RPMI8226 (cell line): ENCODE data around the gene CSN2.
"Not testable (repeated sequence)": the region's sequence is repeated elsewhere in the genome, so short reads cannot be mapped to it uniquely, and the experiment has no call there.

Source experiments
- DNase-seq: peaks from one replicate; pipeline ENCODE4 v3.0.0-alpha.2; 2015

Gene CSN2

GRCh38 chr4:69965628-69966027 lies at the start of gene CSN2:
CSN2 (minus strand) TSS chr4:69965728; CDS start chr4:69960995, 4,733 bp downstream.
- no peak for DNase-seq

DNA sequence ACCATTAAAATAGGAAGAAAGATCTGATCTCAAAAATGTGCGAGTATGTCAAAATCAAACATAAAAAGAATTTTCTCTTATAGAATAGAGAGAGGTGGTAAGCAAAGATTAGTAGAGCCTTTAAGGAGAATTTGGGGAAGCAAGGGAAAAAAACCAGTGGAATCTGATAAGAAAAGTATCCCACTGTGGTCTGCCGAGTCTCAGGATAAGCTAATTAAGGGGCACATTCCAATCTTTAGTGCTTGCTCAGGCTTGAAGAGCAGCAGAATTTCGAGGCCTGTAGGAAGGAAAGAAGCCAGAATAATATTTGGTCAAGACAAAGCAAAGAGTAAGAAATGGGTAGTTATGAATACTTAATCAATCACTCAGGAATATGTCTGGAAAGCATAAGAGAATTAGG lies 43.2 kb upstream of the CSN2 start:
- no peak for DNase-seq

GRCh38 chr4:70002507-70002906 lies 37.0 kb upstream of the CSN2 start:
- DNase-seq, result no peak

DNA sequence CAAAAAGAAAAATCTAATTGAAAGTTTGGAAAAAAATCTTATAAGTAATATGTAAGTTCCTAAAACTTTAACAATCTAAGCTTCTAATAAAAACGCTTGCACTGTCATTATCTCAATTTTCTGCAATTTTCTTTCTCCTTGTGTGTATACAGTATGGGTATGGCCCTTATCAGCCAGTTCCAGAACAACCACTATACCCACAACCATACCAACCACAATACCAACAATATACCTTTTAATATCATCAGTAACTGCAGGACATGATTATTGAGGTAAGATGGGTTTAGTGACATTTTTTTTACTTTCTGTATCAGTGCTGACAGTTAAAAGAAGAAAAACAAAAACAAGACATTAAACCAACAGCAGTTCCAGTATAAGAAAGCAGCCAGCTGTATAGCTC lies 35.2 kb upstream of the CSN2 start:
- DNase-seq, result no peak

DNA sequence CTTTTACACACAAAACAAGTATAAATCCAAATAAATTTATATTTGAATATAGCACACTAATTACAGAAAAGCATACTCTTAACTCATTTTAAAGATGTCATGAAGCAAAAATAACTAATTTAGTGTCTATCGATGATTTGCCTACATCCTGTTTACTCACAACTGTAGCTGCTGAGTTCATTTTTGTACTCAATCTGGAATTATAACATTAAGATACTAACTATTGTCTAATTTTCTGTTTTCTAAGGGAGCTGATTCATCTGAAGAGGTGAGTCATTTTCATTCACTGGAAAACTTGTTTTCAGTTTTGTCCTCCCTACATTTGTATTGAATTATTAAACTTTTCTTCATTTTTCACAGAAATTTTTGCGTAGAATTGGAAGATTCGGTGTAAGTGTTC lies 33.9 kb upstream of the CSN2 start:
- DNase-seq, result no peak

- no peak for DNase-seq
Measured at GRCh38 chr4:69995526-69996016, 30.0 kb upstream of the CSN2 start, which contains the start of gene STATH. STATH (plus strand) TSS chr4:69995966; CDS start chr4:69998438, 2,472 bp downstream.

- DNase-seq, result no peak
Measured at GRCh38 chr4:69994782-69995181, 29.3 kb upstream of the CSN2 start.

- no peak for DNase-seq
Measured at GRCh38 chr4:69991016-69991415, 25.5 kb upstream of the CSN2 start.

GRCh38 chr4:69986663-69987062 lies 21.1 kb upstream of the CSN2 start:
- no peak for DNase-seq

DNA sequence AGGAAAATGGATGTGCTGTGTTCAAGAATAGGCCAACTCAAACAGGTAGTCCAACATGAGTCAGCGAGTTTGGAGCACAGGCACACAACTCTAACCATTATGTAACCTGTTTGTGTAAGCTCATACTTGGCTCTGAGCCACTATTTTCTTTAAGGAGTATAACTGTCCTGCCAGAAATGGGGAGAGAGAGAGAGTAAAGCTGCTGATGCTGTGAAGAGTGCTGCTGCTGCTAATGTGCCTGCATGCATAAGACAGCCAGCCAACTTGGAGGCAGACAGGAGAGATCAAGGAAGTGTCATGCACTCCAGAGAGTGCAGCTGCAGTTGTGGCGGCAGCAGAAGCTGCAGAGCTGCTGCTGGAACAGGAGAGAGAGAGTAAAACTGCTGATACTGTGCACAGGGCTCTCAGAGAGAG lies 18.5 kb upstream of the CSN2 start:
- DNase-seq, result peak; percentile 92

GRCh38 chr4:69977582-69977981 lies 12.1 kb upstream of the CSN2 start:
- DNase-seq, result no peak

GRCh38 chr4:69974631-69975030 lies 9.1 kb upstream of the CSN2 start:
- no peak for DNase-seq

GRCh38 chr4:69970071-69970470 lies 4.5 kb upstream of the CSN2 start:
- no peak for DNase-seq

DNA sequence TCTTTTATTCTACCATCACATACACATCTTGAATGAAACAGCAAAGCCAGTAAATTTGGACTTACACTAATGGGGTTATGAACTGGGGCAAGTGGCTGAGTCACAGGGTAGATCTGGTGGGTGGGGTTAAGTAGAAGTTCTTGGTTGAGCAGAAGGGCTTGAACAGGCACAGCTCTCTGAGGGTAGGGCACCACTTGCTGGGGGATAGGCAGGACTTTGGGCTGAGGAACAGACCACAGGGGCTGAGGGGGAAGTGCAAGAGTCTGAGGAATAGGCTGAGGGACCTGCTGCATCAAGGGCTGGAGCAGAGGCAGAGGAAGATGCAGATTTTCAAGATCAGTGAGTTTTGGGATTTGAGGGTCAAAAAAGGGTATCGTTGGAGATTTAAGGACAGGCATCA lies 8.3 kb downstream of the CSN2 start:
- DNase-seq, result no peak

DNA sequence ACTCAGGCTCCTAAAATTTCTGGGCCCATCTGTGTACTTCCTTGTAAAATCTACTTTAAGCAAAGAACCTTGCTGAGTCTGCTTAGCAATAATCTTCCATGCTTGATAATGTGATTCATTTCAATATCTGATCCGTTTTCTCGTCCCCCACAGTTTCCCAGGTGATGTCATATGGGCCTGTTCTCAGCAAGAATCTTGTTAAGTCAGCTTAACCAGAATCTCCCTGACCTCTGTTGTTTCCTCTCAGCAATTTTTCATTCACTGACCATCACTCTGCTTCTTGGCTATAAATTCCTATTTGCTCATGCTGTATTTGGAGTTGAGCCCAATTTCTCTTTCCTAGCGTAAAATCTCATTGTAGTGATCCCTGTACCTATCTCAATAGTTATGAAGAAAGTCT lies 13.9 kb downstream of the CSN2 start:
- DNase-seq, result no peak

- DNase-seq, result no peak
Measured at GRCh38 chr4:69936566-69936965, 29.0 kb downstream of the CSN2 start.

GRCh38 chr4:69934150-69934549 lies 31.4 kb downstream of the CSN2 start:
- peak; percentile 50 for DNase-seq

DNA sequence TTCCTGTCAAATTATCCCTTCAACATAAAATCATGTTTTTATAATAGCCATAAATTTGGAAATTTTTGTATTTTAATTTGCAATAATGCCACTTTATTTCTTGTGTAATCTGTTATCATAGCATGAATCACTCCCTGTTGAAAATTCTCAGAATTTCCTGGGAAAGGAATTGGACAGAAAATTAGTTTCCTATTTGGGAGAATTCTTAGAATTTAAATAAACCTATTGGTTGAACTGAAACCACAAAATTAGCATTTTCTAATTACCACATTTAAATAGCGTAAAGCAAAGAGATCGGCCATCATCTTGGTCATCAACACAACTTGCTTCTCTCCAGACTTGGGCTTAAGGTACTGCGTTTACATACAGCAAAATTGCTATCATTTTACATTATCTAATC lies 34.8 kb downstream of the CSN2 start, which contains the start of gene CSN1S1:
TSS of gene CSN1S1 (plus strand) at position 301 of the 400 bp plus-strand sequence. CDS start 1,488 bp downstream, outside the sequence.
- no peak for DNase-seq

DNA sequence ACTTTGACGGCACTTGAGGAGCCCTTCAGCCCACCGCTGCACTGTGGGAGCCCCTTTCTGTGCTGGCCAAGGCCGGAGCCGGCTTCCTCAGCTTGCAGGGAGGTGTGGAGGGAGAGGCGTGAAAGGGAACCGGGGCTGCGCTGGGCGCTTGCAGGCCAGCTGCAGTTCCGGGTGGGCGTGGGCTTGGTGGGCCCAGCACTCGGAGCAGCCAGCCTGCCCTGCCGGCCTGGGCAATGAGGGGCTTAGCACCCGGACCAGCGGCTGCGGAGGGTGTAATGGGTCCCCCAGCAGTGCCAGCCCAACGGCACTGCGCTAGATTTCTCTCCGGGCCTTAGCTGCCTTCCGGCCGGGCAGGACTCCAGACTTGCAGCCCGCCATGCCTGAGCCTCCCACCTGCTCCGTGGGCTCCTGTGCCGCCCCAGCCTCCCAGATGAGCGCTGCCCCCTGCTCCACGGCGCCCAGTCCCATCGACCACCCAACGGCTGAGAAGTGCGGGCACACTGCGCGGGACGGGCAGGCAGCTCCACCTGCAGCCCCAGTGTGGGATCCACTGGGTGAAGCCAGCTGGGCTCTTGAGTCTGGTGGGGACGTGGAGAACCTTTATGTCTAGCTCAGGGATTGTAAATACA lies 41.6 kb downstream of the CSN2 start:
- DNase-seq, result not testable (repeated sequence)

DNA sequence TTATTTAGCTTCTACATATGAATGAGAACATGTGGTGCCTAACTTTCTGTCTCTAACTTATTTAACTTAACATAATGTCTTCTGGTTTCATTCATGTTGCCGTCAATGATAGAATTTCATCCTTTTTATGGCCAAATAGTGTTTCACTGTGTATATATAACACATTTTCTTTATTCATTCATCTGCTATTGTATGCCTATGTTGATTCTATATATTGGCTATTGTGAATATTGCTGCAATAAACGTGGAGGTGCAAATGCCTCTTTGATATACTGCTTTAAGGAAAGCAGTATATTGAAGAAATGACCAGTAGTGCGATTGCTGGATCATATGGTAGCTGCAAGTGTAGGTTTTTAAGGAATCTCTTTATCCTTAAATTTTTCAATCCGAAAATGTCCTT lies 44.7 kb downstream of the CSN2 start:
- DNase-seq, result no peak

DNA sequence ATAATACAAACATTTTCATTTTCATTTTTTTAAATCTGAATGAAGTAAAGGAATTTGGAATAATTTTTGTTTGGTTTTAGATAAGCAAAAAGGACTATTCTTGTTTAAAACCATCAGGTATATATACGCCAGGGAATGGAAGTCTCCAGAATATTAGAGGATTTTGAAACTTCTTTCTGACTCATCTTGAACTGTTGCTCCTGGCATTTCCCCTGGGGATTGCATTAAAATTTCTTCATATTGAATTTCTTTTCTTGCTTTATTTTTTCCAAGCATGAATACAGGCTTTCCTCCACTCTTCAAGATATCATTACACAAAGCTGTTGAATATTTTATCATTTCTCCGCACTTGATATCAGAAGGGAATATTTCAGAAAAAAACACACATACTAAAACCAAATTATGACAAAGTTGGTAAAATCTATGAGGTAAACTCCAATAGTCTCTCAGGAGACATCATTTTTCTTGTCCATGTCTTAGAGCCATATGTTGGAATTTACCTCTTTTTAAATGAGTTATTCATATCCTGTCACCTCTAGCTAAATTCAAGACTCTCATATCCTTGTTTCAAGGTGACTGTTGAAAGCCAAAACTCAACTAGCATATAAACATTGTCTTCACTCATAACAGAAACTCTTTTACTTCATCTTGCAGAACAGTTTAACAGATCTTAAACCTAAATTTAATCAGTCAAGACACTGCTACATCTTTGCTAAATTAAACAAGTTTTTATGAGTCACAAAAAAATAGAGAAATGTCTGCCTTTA lies 55.3 kb downstream of the CSN2 start:
- no peak for DNase-seq

- no peak for DNase-seq
Measured at GRCh38 chr4:69909195-69909594, 56.3 kb downstream of the CSN2 start.

DNA sequence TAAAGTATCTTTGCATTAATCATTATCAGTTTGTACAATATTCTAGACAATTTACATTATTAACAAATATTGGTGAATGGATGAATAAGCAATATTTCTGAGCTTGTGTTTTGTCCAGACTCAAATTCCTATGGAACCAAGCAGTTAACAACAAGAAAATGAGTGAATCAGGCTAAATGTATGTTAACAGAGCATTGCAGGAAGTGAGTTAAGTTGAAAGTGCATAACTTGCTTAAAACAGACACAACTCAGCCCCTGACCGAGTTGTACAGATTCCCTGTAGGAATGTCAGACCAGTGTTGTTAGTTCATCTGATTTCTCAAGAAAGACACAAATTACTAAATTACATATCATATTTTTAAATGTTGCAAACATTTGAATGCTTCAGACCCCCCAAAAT lies 58.4 kb downstream of the CSN2 start:
- no peak for DNase-seq
